GM12873 (cell line): ENCODE results near the gene LILRB2.
"Not testable (repeated sequence)": the region's sequence is repeated elsewhere in the genome, so short reads cannot be mapped to it uniquely, and the experiment has no call there.

Experiments used
- CTCF ChIP-seq: IDR thresholded peaks from 2 replicates; pipeline ENCODE4 v1.5.1; 2012; ENCODE audit warnings: low read depth, mild to moderate bottlenecking, moderate library complexity, low read length, control low read depth; ENCODE audit not compliant: insufficient read depth; ENCODE audit errors: missing control alignments

Gene LILRB2

GRCh38 chr19:54248016-54248601, 32.8 kb downstream of the LILRB2 start:
- TF ChIP-seq CTCF: no peak

GRCh38 chr19:54247106-54247930, 33.6 kb downstream of the LILRB2 start:
- no peak for TF ChIP-seq CTCF

GRCh38 chr19:54245936-54246335, 35.0 kb downstream of the LILRB2 start:
- TF ChIP-seq CTCF: no peak

- TF ChIP-seq CTCF: not testable (repeated sequence)
Observed at GRCh38 chr19:54242646-54243045, 38.3 kb downstream of the LILRB2 start, which contains the start of gene LILRA6. Gene LILRA6 (minus strand): TSS chr19:54242790.

- no peak for TF ChIP-seq CTCF
Observed at GRCh38 chr19:54233941-54234340, 47.0 kb downstream of the LILRB2 start.

- peak; percentile 99 for TF ChIP-seq CTCF
Observed at GRCh38 chr19:54231077-54231931, 49.6 kb downstream of the LILRB2 start.

GRCh38 chr19:54230031-54230430, 50.9 kb downstream of the LILRB2 start:
- no peak for TF ChIP-seq CTCF
